ENCODE measurements around the gene COL4A4.

GRCh38 chr2:227118353-227118752 lies 45.7 kb downstream of the COL4A4 start:
- TF ChIP-seq TAF1 (IDR thresholded peaks at IDR 0.05; ENCODE audit: borderline replicate concordance, insufficient read depth, low read length) (no peak), SIN3A (IDR thresholded peaks at IDR 0.05; ENCODE audit: borderline replicate concordance, insufficient read depth, low read length) (no peak), POLR2AphosphoS5 (IDR thresholded peaks at IDR 0.05; ENCODE audit: low read depth, low read length) (no peak)
